ENCODE results near the gene CERT1.

The CERT1 gene

GRCh38 chr5:75513841-75514240 lies 2.4 kb upstream of the CERT1 start:
- H3K14ac ChIP-seq (ENCODE audit: low read length): no peak overlapping the region
- no peak overlapping the region for H3K27ac ChIP-seq (ENCODE audit: low read depth, low read length)
- peaks cover 7% of the 10 kb centered on the region for H3K79me1 ChIP-seq (ENCODE audit: low read length)
- no peak overlapping the region for H3K18ac ChIP-seq (ENCODE audit: low read length)
- DNase-seq: no peak
- peaks cover 8% of the 10 kb centered on the region for H3K79me2 ChIP-seq (ENCODE audit: control insufficient read depth, insufficient read depth, low read length, poor library complexity)
- no peaks in the 10 kb centered on the region for H3K27me3 ChIP-seq (ENCODE audit: insufficient read depth, low read length)
- H3K9ac ChIP-seq (ENCODE audit: low read length): no peak overlapping the region
- no peaks in the 10 kb centered on the region for H3K36me3 ChIP-seq (ENCODE audit: control insufficient read depth in 1 of 2, insufficient read depth in 2 of 2, low read length in 2 of 2)
- no peak overlapping the region for H3K4me3 ChIP-seq (ENCODE audit: low read depth, low read length)
- H4K8ac ChIP-seq (ENCODE audit: low read depth, low read length): no peak overlapping the region
- H2BK120ac ChIP-seq (ENCODE audit: insufficient read depth, low read length, poor library complexity): no peak overlapping the region
- H3K4me1 ChIP-seq (ENCODE audit: control insufficient read depth in 1 of 2, insufficient read depth in 2 of 2, low read length in 2 of 2): peaks cover 0 to 2% of the 10 kb centered on the region in 2 experiments
- no peak overlapping the region for H3K23ac ChIP-seq (ENCODE audit: low read length)
- no peak overlapping the region for H3K4ac ChIP-seq (ENCODE audit: low read depth, low read length)
- H2BK12ac ChIP-seq (ENCODE audit: low read length): no peak overlapping the region
- H4K91ac ChIP-seq (ENCODE audit: low read depth, low read length): no peak overlapping the region
- no peak overlapping the region for H3K4me2 ChIP-seq (ENCODE audit: low read length)
- WGBS (ENCODE audit: extremely low coverage, insufficient coverage, insufficient read length): no CpG with 5 or more reads among the region's 1 CpG
- H2AK5ac ChIP-seq (ENCODE audit: low read length): no peak overlapping the region
- H4K12ac ChIP-seq (ENCODE audit: low read depth, low read length): no peak overlapping the region
- no peaks in the 10 kb centered on the region for H3K9me3 ChIP-seq (ENCODE audit: insufficient read depth, low read depth, low read length)
- H2AFZ ChIP-seq (ENCODE audit: insufficient read depth, low read length, poor library complexity): no peak overlapping the region
- H2BK5ac ChIP-seq (ENCODE audit: low read depth, low read length, poor library complexity): no peak overlapping the region

DNA sequence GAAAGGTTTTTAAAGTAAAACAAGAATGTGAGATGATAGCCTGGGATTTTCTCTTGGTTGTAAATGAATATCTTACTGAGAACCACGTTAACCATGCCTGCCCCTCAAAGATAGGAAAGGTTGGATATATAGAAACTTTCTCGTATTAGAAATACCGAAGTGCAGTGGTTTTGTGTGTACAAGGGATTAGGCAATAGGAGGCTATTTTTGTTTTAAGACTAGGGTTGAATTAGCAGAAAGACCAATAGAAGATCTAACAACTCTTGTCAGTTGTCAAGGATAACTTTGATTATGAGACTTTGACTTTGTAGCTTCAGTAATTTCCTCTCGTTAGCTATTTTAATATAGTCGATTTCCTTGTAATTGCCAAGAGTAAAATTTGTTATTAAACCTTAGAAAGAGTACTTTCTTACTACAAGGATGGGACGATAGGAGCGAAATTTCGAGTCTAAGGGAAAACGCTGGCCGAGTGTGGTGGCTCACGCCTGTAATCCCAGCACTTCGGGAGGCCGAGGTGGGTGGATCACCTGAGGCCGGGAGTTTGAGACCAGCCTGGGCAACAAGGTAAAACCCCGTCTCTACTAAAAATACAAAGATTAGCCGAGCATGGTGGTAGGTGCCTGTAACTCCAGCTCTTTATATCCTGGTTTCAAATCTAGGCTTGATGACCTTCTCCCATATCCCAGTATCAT lies 1.1 kb upstream of the CERT1 start:
- Histone ChIP-seq H2BK120ac (ENCODE audit: insufficient read depth, low read length, poor library complexity) (no peak overlapping the region), H3K79me1 (ENCODE audit: low read length) (peaks cover 7% of the 10 kb centered on the region), H3K79me2 (ENCODE audit: control insufficient read depth, insufficient read depth, low read length, poor library complexity) (peaks cover 8% of the 10 kb centered on the region), H2AFZ (ENCODE audit: insufficient read depth, low read length, poor library complexity) (no peak overlapping the region), H3K4me3 (ENCODE audit: low read depth, low read length) (no peak overlapping the region), H4K91ac (ENCODE audit: low read depth, low read length) (no peak overlapping the region), H3K4ac (ENCODE audit: low read depth, low read length) (no peak overlapping the region), H3K9me3 (ENCODE audit: insufficient read depth, low read depth, low read length) (no peaks in the 10 kb centered on the region), H3K14ac (ENCODE audit: low read length) (no peak overlapping the region), H3K9ac (ENCODE audit: low read length) (no peak overlapping the region), H3K36me3 (ENCODE audit: control insufficient read depth in 1 of 2, insufficient read depth in 2 of 2, low read length in 2 of 2) (no peaks in the 10 kb centered on the region), H3K23ac (ENCODE audit: low read length) (no peak overlapping the region), H3K27me3 (ENCODE audit: insufficient read depth, low read length) (no peaks in the 10 kb centered on the region), H3K27ac (ENCODE audit: low read depth, low read length) (no peak overlapping the region), H3K18ac (ENCODE audit: low read length) (no peak overlapping the region), H4K8ac (ENCODE audit: low read depth, low read length) (no peak overlapping the region), H2AK5ac (ENCODE audit: low read length) (no peak overlapping the region), H3K4me1 (ENCODE audit: control insufficient read depth in 1 of 2, insufficient read depth in 2 of 2, low read length in 2 of 2) (peaks cover 0 to 2% of the 10 kb centered on the region in 2 experiments), H3K4me2 (ENCODE audit: low read length) (peak overlapping the region; percentile 67), H2BK5ac (ENCODE audit: low read depth, low read length, poor library complexity) (no peak overlapping the region), H2BK12ac (ENCODE audit: low read length) (no peak overlapping the region), H4K12ac (ENCODE audit: low read depth, low read length) (no peak overlapping the region)
- WGBS (ENCODE audit: extremely low coverage, insufficient coverage, insufficient read length): no CpG with 5 or more reads among the region's 16 CpGs
- no peak for DNase-seq

GRCh38 chr5:75510836-75511434 lies 494 bp downstream of the CERT1 start:
- peaks cover 10% of the 10 kb centered on the region for H3K79me2 ChIP-seq (ENCODE audit: control insufficient read depth, insufficient read depth, low read length, poor library complexity)
- peak overlapping the region; percentile 83 for H3K18ac ChIP-seq (ENCODE audit: low read length)
- H3K4ac ChIP-seq (ENCODE audit: low read depth, low read length): peak overlapping the region; percentile 81
- peak overlapping the region; percentile 82 for H2AFZ ChIP-seq (ENCODE audit: insufficient read depth, low read length, poor library complexity)
- peak overlapping the region; percentile 68 for H4K91ac ChIP-seq (ENCODE audit: low read depth, low read length)
- peak in 1 of 2 donors; percentile 44 for DNase-seq
- H4K8ac ChIP-seq (ENCODE audit: low read depth, low read length): peak overlapping the region; percentile 79
- H2BK12ac ChIP-seq (ENCODE audit: low read length): no peak overlapping the region
- H3K36me3 ChIP-seq (ENCODE audit: control insufficient read depth in 1 of 2, insufficient read depth in 2 of 2, low read length in 2 of 2): no peaks in the 10 kb centered on the region
- no peaks in the 10 kb centered on the region for H3K9me3 ChIP-seq (ENCODE audit: insufficient read depth, low read depth, low read length)
- H2BK5ac ChIP-seq (ENCODE audit: low read depth, low read length, poor library complexity): no peak overlapping the region
- peak overlapping the region; percentile 62 for H3K27ac ChIP-seq (ENCODE audit: low read depth, low read length)
- WGBS (ENCODE audit: extremely low coverage, insufficient coverage, insufficient read length): no CpG with 5 or more reads among the region's 54 CpGs
- H2AK5ac ChIP-seq (ENCODE audit: low read length): no peak overlapping the region
- H4K12ac ChIP-seq (ENCODE audit: low read depth, low read length): peak overlapping the region; percentile 63
- H3K23ac ChIP-seq (ENCODE audit: low read length): no peak overlapping the region
- H3K14ac ChIP-seq (ENCODE audit: low read length): peak overlapping the region; percentile 78
- peak overlapping the region; percentile 77 for H3K9ac ChIP-seq (ENCODE audit: low read length)
- peaks cover 0 to 2% of the 10 kb centered on the region in 2 experiments for H3K4me1 ChIP-seq (ENCODE audit: control insufficient read depth in 1 of 2, insufficient read depth in 2 of 2, low read length in 2 of 2)
- peaks cover 7% of the 10 kb centered on the region for H3K79me1 ChIP-seq (ENCODE audit: low read length)
- H3K4me2 ChIP-seq (ENCODE audit: low read length): peak overlapping the region; percentile 99
- no peaks in the 10 kb centered on the region for H3K27me3 ChIP-seq (ENCODE audit: insufficient read depth, low read length)
- peak overlapping the region; percentile 99 for H3K4me3 ChIP-seq (ENCODE audit: low read depth, low read length)
- peak overlapping the region; percentile 29 for H2BK120ac ChIP-seq (ENCODE audit: insufficient read depth, low read length, poor library complexity)

- DNase-seq: peak; percentile 42 to 55
- Histone ChIP-seq H3K4me2 (ENCODE audit: low read length) (peak overlapping the region; percentile 99), H2BK120ac (ENCODE audit: insufficient read depth, low read length, poor library complexity) (no peak overlapping the region), H3K18ac (ENCODE audit: low read length) (no peak overlapping the region), H3K79me2 (ENCODE audit: control insufficient read depth, insufficient read depth, low read length, poor library complexity) (peaks cover 10% of the 10 kb centered on the region), H3K36me3 (ENCODE audit: control insufficient read depth in 1 of 2, insufficient read depth in 2 of 2, low read length in 2 of 2) (no peaks in the 10 kb centered on the region), H3K4ac (ENCODE audit: low read depth, low read length) (peak overlapping the region; percentile 81), H3K23ac (ENCODE audit: low read length) (no peak overlapping the region), H3K4me3 (ENCODE audit: low read depth, low read length) (peak overlapping the region; percentile 99), H2BK5ac (ENCODE audit: low read depth, low read length, poor library complexity) (no peak overlapping the region), H4K91ac (ENCODE audit: low read depth, low read length) (no peak overlapping the region), H3K27ac (ENCODE audit: low read depth, low read length) (no peak overlapping the region), H3K79me1 (ENCODE audit: low read length) (peaks cover 7% of the 10 kb centered on the region), H2BK12ac (ENCODE audit: low read length) (no peak overlapping the region), H3K4me1 (ENCODE audit: control insufficient read depth in 1 of 2, insufficient read depth in 2 of 2, low read length in 2 of 2) (peaks cover 0 to 2% of the 10 kb centered on the region in 2 experiments), H4K8ac (ENCODE audit: low read depth, low read length) (no peak overlapping the region), H3K9ac (ENCODE audit: low read length) (peak overlapping the region; percentile 77), H3K9me3 (ENCODE audit: insufficient read depth, low read depth, low read length) (no peaks in the 10 kb centered on the region), H2AK5ac (ENCODE audit: low read length) (no peak overlapping the region), H3K27me3 (ENCODE audit: insufficient read depth, low read length) (no peaks in the 10 kb centered on the region), H3K14ac (ENCODE audit: low read length) (peak overlapping the region; percentile 78), H2AFZ (ENCODE audit: insufficient read depth, low read length, poor library complexity) (peak overlapping the region; percentile 82), H4K12ac (ENCODE audit: low read depth, low read length) (no peak overlapping the region)
- no CpG with 5 or more reads among the region's 15 CpGs for WGBS (ENCODE audit: extremely low coverage, insufficient coverage, insufficient read length)
Measured at GRCh38 chr5:75510417-75510835, 1.0 kb downstream of the CERT1 start.
